GM12878 (cell line): ENCODE results near the gene PSORS1C2. TPM values are rescaled to one million over a fixed set of nuclear protein-coding genes. Genes with fewer than 3 reads are reported as not detected.

Source experiments
- ATAC-seq: fragments of 200-7000 bp; cut with Tn5 transposase; 3 replicates; pipeline ENCODE4 v1.9.1; 2020; ENCODE audit warnings: mild to moderate bottlenecking, moderate library complexity
- BruUV-seq: library from RNA; stranded (reverse); fragments of 400-500 nt; replicated peaks from 2 replicates; lab custom pipeline; 2021; lab: Mats Ljungman, UMichigan
- CTCF ChIA-PET: fragments of 300-600 bp; sonication (Branson Sonifier 250); formaldehyde crosslinking; extraction: SDS; loops from one replicate; lab custom pipeline; 2021; ENCODE audit warnings: inconsistent platforms; lab: Yijun Ruan, JAX
- POLR2A ChIA-PET: fragments of 350-600 bp; formaldehyde crosslinking; extraction: SDS; loops from one replicate; lab custom pipeline; 2021; ENCODE audit warnings: inconsistent platforms; lab: Charles Lee
- RAD21 ChIA-PET: fragments of 300-600 bp; sonication (Branson Sonifier 250); formaldehyde crosslinking; loops from one replicate; lab custom pipeline; 2023; ENCODE audit warnings: antibody characterized with exemption; ENCODE audit not compliant: unreplicated experiment; lab: Charles Lee
- SMC1A ChIA-PET: fragments of 300-600 bp; sonication (Branson Sonifier 250); formaldehyde crosslinking; loops from one replicate; lab custom pipeline; 2023; ENCODE audit not compliant: unreplicated experiment, uncharacterized antibody; lab: Charles Lee
- DNase-seq: peaks from one replicate; pipeline ENCODE4 v3.0.0-alpha.2; 2011; ENCODE audit warnings: low read depth, low spot score
- FAIRE-seq: peaks from 3 replicates; lab custom pipeline; 2011; peaks lifted over from hg19 to GRCh38; lab: Jason Lieb, UNC
- H2AFZ ChIP-seq: 2 replicates; pipeline ENCODE4 v1.6.0; 2011; ENCODE audit warnings: low read depth, low read length, control low read depth; ENCODE audit not compliant: control insufficient read depth
- H3K27ac ChIP-seq: 2 replicates; pipeline ENCODE4 v1.5.1; 2011; ENCODE audit warnings: control low read depth; ENCODE audit not compliant: control insufficient read depth, insufficient read depth
- H3K27me3 ChIP-seq, 2 experiments: replicated peaks in 1 of 2; 2 replicates each; pipeline versions ENCODE4 v1.6.0 to v1.6.1; 2011; ENCODE audit warnings: low read length in 1 of 2; ENCODE audit not compliant: control insufficient read depth in 2 of 2, insufficient read depth in 2 of 2
- H3K36me3 ChIP-seq, 2 experiments: 2 replicates each; pipeline ENCODE4 v1.5.1; 2011; ENCODE audit warnings: low read length in 1 of 2; ENCODE audit not compliant: control insufficient read depth in 2 of 2, insufficient read depth in 2 of 2
- H3K4me1 ChIP-seq: 2 replicates; pipeline ENCODE4 v1.6.1; 2011; ENCODE audit warnings: mild to moderate bottlenecking, low read length, moderate library complexity, mixed read lengths; ENCODE audit not compliant: control insufficient read depth, insufficient read depth
- H3K4me2 ChIP-seq: 2 replicates; pipeline ENCODE4 v1.6.0; 2011; ENCODE audit warnings: control low read depth; ENCODE audit not compliant: control insufficient read depth, insufficient read depth
- H3K4me3 ChIP-seq: fragments of 200-600 bp; sonication (generic); 2 replicates; pipeline ENCODE4 v1.5.1; 2016
- H3K79me2 ChIP-seq: 2 replicates; pipeline ENCODE4 v1.6.0; 2011; ENCODE audit warnings: low read length; ENCODE audit not compliant: control insufficient read depth, insufficient read depth
- H3K9ac ChIP-seq: 2 replicates; pipeline ENCODE4 v1.8.0; 2011; ENCODE audit warnings: low read length, control low read depth, mixed read lengths; ENCODE audit not compliant: control insufficient read depth, insufficient read depth
- H3K9me3 ChIP-seq: replicated peaks from 3 replicates; pipeline ENCODE4 v1.5.1; 2011; ENCODE audit warnings: mild to moderate bottlenecking, low read length; ENCODE audit not compliant: control insufficient read depth, insufficient read depth
- H4K20me1 ChIP-seq: 2 replicates; pipeline ENCODE4 v1.6.0; 2011; ENCODE audit not compliant: control insufficient read depth, insufficient read depth
- CHD4 ChIP-seq: fragments of 200-600 bp; sonication (generic); IDR thresholded peaks from 2 replicates; pipeline ENCODE4 v1.6.1; 2016; ENCODE audit warnings: mild to moderate bottlenecking
- E2F8 ChIP-seq: fragments of 450-650 bp; IDR thresholded peaks from 2 replicates; pipeline ENCODE4 v1.6.1; 2018; ENCODE audit warnings: mild to moderate bottlenecking, low read depth, moderate library complexity; ENCODE audit not compliant: partially characterized antibody
- GABPA ChIP-seq: IDR thresholded peaks from 2 replicates; pipeline ENCODE4 v1.6.1; 2014; ENCODE audit warnings: antibody characterized with exemption, low read depth, mild to moderate bottlenecking, inconsistent platforms
- HCFC1 ChIP-seq: fragments of 150-350 bp; IDR thresholded peaks from 2 replicates; pipeline ENCODE4 v1.6.1; 2014; ENCODE audit warnings: low read length
- MEF2A ChIP-seq: IDR thresholded peaks from 2 replicates; pipeline ENCODE4 v1.6.1; 2011; ENCODE audit warnings: low read depth, mild to moderate bottlenecking, low read length, moderate library complexity; ENCODE audit not compliant: insufficient read depth
- MTA2 ChIP-seq: fragments of 450-650 bp; IDR thresholded peaks from 2 replicates; pipeline ENCODE4 v1.6.1; 2016; ENCODE audit warnings: low read depth, mild to moderate bottlenecking, moderate library complexity
- NFYA ChIP-seq: IDR thresholded peaks from 2 replicates; pipeline ENCODE4 v1.6.1; 2011; ENCODE audit warnings: low read depth, mild to moderate bottlenecking, low read length, improper control_type of control experiment, borderline replicate concordance
- PAX8 ChIP-seq: fragments of 450-650 bp; IDR thresholded peaks from 2 replicates; pipeline ENCODE4 v1.6.1; 2017; ENCODE audit warnings: mild to moderate bottlenecking, moderate library complexity
- PML ChIP-seq: IDR thresholded peaks from 2 replicates; pipeline ENCODE4 v1.6.1; 2012; ENCODE audit warnings: low read length, inconsistent platforms
- RCOR1 ChIP-seq: conservative IDR thresholded peaks from 2 replicates; pipeline ENCODE4 v1.6.1; 2012; ENCODE audit warnings: low read depth, low read length, improper control_type of control experiment
- SMARCA5 ChIP-seq: fragments of 450-650 bp; IDR thresholded peaks from 2 replicates; pipeline ENCODE4 v1.6.1; 2017; ENCODE audit warnings: mild to moderate bottlenecking
- SRF ChIP-seq, 2 experiments: IDR thresholded peaks; 2 replicates each; pipeline ENCODE4 v1.6.1; 2011; ENCODE audit warnings: low read depth in 2 of 2, low read length in 2 of 2, mild to moderate bottlenecking in 1 of 2, moderate library complexity in 1 of 2
- TAF1 ChIP-seq: IDR thresholded peaks from 2 replicates; pipeline ENCODE4 v1.6.1; 2011; ENCODE audit warnings: mild to moderate bottlenecking, low read depth, low read length, borderline replicate concordance
- TBL1XR1 ChIP-seq: IDR thresholded peaks from 2 replicates; pipeline ENCODE4 v1.6.1; 2012; ENCODE audit warnings: low read depth, low read length, improper control_type of control experiment
- WGBS: methylation state at CpG from one replicate; pipeline ENCODE4 v1.1.6; 2016; ENCODE audit warnings: low lambda C conversion rate; ENCODE audit not compliant: insufficient replicate concordance, insufficient coverage; ENCODE audit errors: missing lambda C conversion rate; 5-methylcytosine and 5-hydroxymethylcytosine counted together
- in situ Hi-C: fragments of 300-500 bp; cut with MboI; formaldehyde crosslinking; loops from 9 replicates; pipeline ENCODE4 v1.14.3; 2018; ENCODE audit warnings: mixed read lengths
- intact Hi-C: fragments of 100-400 bp; cut with micrococcal nuclease; formaldehyde crosslinking; loops from one replicate; pipeline ENCODE4 v1.14.2; 2022; ENCODE audit not compliant: unreplicated experiment
- polyA plus RNA-seq, 11 experiments: library from polyadenylated mRNA; depleted of rRNA in 4 of 11; unstranded in 6 of 11; stranded (reverse) in 5 of 11; fragments of >200 nt; fragmentation: Nextera tagmentation in 4 of 11; fragmentation: Illumina TruSeq in 1 of 11; extraction: Ambion mirVana in 4 of 11; extraction: Trizol in 1 of 11; gene quantifications; 1 replicate in 1 of 11; 2 replicates in 10 of 11; pipeline versions ENCODE4 v1.2.1 to v1.2.3, GENCODE V29; 2011 to 2016; ENCODE audit warnings: inconsistent platforms in 2 of 11, missing spikeins in 2 of 11, low read depth in 1 of 11
- total RNA-seq, 4 experiments: library from RNA; depleted of rRNA in 3 of 4; stranded (reverse); fragments of >200 nt in 3 of 4; fragmentation: Illumina TruSeq in 1 of 4; extraction: Trizol in 1 of 4; gene quantifications; 2 replicates each; pipeline versions ENCODE4 v1.2.1 to v1.2.3, GENCODE V29; 2013 to 2021
- TF ChIP-seq, protein P1 (sequence below): IDR thresholded peaks from 2 replicates; pipeline ENCODE4 v1.6.1; 2012; ENCODE audit warnings: low read depth, low read length, improper control_type of control experiment
- TF ChIP-seq, protein P2 (sequence below): fragments of 450-650 bp; formaldehyde crosslinking; IDR thresholded peaks from 2 replicates; pipeline ENCODE4 v1.4.0; 2020; ENCODE audit warnings: mild to moderate bottlenecking, moderate library complexity

PSORS1C2 gene
- total and polyA plus RNA-seq, 10 of the 15 experiments (the other 5 are each of a cell fraction or from before 2014, with no cell fraction given) = not detected

DNA sequence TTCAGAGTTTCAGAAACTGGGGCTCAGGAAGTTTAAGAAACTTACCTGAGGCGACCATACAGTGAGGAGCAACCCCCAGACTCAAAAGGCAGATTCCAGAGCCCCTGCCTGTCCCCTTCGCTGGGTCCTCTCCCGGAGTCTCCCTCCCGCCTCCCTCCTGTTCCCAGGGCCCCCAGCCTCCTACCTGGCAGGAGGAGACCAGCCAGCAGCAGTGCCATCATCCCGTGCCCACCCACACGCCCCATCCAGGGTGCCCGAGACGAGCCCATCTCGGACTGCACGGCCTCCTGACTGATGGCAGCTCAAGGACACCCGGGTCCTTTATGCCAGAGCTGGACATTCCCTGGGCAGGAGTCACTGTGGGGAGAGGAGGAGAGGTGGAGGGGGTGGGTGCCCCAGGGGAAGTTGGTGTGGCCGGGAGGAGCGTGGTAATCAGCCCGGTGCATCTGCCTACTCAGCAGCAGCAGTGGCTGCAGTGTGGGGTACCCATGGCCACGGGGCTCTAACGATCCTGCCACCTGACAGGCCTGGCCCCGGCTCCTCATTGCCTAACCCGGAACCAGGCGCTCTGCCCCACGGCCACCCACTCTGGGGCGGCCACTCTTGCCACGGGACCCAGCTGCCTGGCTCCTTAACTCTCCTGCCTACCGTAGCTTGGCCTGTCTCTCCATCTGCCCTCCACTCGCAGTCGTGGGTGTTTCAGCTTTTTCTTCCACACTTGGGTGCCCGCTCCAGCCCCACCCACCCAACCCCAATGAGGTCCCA, 18.5 kb downstream of the PSORS1C2 start, which contains the start of gene CDSN (continued):
- TF ChIP-seq, protein P1, sequence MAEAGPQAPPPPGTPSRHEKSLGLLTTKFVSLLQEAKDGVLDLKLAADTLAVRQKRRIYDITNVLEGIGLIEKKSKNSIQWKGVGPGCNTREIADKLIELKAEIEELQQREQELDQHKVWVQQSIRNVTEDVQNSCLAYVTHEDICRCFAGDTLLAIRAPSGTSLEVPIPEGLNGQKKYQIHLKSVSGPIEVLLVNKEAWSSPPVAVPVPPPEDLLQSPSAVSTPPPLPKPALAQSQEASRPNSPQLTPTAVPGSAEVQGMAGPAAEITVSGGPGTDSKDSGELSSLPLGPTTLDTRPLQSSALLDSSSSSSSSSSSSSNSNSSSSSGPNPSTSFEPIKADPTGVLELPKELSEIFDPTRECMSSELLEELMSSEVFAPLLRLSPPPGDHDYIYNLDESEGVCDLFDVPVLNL = no peak
- no peak for TF ChIP-seq RCOR1
- TF ChIP-seq GABPA = no peak
- TF ChIP-seq CHD4 = no peak
- no peak for TF ChIP-seq HCFC1

DNA sequence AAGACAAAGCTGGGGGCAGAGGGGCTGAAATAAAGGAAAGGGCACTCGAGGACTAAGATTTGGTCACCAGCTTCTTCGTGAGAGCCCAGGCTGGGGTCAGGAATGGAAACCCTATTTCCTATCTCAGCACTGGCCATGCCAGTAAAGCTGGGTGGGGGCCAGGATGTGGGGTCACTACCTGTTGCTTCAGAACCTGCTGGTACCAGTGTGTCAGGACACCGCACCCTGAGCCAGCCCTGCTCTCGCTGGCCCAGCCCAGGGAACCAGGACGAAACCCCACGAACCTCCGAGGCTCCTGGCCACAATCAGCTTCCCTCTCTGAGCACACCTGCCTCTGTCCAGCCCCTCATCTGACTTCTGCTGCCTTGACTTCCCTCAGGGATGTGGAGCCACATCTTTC, 20.7 kb downstream of the PSORS1C2 start:
- DNase-seq = no peak
- FAIRE-seq = no peak
- Histone ChIP-seq H3K4me2 (no peak overlapping the region), H3K27me3 (peaks cover 3% of the 10 kb centered on the region in 2 experiments; a peak in 3 of 4 replicates), H3K36me3 (no peaks in the 10 kb centered on the region), H3K27ac (no peak overlapping the region), H3K9me3 (no peaks in the 10 kb centered on the region), H3K4me3 (no peak overlapping the region), H4K20me1 (no peaks in the 10 kb centered on the region), H3K9ac (no peak overlapping the region), H2AFZ (no peak overlapping the region), H3K4me1 (no peaks in the 10 kb centered on the region), H3K79me2 (no peaks in the 10 kb centered on the region)
- WGBS = 5% methylated on average over 7 of the region's 7 CpGs
- no peak for ATAC-seq
- ChIA-PET RAD21 (interaction anchor here (0.6 kb wide), 1 partner anchor 16 kb away, joined by 4 read pairs; no protein-coding TSS in a partner anchor), SMC1A (interaction anchor here (1.0 kb wide), 1 partner anchor 9 kb away, joined by 3 read pairs; no protein-coding TSS in a partner anchor), CTCF (interaction anchor here (0.6 to 2.7 kb wide), 2 partner anchors 9 to 84 kb away, joined by 4 to 9 read pairs; no protein-coding TSS in a partner anchor), POLR2A (interaction anchor here (0.6 kb wide), 1 partner anchor 614 kb away, joined by 3 read pairs; no protein-coding TSS in a partner anchor)
- intact Hi-C loops (no loop called here), in situ Hi-C loops (no loop called here)
- no TSS peak for BruUV-seq
- TF ChIP-seq PAX8 = no peak
- no peak for TF ChIP-seq MTA2
- no peak for TF ChIP-seq NFYA
- no peak for TF ChIP-seq TBL1XR1
- no peak for TF ChIP-seq TAF1
- no peak for TF ChIP-seq E2F8
- TF ChIP-seq PML = no peak
- TF ChIP-seq, protein P2, sequence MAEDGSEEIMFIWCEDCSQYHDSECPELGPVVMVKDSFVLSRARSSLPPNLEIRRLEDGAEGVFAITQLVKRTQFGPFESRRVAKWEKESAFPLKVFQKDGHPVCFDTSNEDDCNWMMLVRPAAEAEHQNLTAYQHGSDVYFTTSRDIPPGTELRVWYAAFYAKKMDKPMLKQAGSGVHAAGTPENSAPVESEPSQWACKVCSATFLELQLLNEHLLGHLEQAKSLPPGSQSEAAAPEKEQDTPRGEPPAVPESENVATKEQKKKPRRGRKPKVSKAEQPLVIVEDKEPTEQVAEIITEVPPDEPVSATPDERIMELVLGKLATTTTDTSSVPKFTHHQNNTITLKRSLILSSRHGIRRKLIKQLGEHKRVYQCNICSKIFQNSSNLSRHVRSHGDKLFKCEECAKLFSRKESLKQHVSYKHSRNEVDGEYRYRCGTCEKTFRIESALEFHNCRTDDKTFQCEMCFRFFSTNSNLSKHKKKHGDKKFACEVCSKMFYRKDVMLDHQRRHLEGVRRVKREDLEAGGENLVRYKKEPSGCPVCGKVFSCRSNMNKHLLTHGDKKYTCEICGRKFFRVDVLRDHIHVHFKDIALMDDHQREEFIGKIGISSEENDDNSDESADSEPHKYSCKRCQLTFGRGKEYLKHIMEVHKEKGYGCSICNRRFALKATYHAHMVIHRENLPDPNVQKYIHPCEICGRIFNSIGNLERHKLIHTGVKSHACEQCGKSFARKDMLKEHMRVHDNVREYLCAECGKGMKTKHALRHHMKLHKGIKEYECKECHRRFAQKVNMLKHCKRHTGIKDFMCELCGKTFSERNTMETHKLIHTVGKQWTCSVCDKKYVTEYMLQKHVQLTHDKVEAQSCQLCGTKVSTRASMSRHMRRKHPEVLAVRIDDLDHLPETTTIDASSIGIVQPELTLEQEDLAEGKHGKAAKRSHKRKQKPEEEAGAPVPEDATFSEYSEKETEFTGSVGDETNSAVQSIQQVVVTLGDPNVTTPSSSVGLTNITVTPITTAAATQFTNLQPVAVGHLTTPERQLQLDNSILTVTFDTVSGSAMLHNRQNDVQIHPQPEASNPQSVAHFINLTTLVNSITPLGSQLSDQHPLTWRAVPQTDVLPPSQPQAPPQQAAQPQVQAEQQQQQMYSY (CRISPR knock-in tag) = no peak
- no peak for TF ChIP-seq MEF2A
- TF ChIP-seq SMARCA5 = no peak
- TF ChIP-seq SRF (IDR thresholded peaks at IDR 0.05; ENCODE audit: low read depth in 2 of 2, low read length in 2 of 2) = no peak
